GM12878 (cell line): ENCODE results near the gene HMGCL. TPM values are rescaled to one million over a fixed set of nuclear protein-coding genes. Genes with fewer than 3 reads are reported as not detected.

Experiments used
- ATF7 ChIP-seq: fragments of 450-650 bp; IDR thresholded peaks from 2 replicates; pipeline ENCODE4 v1.6.1; 2016; ENCODE audit warnings: low read depth, mild to moderate bottlenecking
- BMI1 ChIP-seq: fragments of 450-650 bp; IDR thresholded peaks from 2 replicates; pipeline ENCODE4 v1.6.1; 2016; ENCODE audit warnings: mild to moderate bottlenecking, moderate library complexity, borderline replicate concordance
- CBX3 ChIP-seq: fragments of 200-600 bp; sonication (generic); IDR thresholded peaks from 2 replicates; pipeline ENCODE4 v1.6.1; 2016; ENCODE audit warnings: low read depth, borderline replicate concordance
- CREB1 ChIP-seq: IDR thresholded peaks from 2 replicates; pipeline ENCODE4 v1.6.1; 2012; ENCODE audit warnings: low read depth, mild to moderate bottlenecking, inconsistent platforms
- CTCF ChIP-seq, 3 experiments: IDR thresholded peaks in 2 of 3; conservative IDR thresholded peaks in 1 of 3; 2 replicates each; pipeline ENCODE4 v1.5.1; 2011; ENCODE audit warnings: low read depth in 3 of 3, low read length in 3 of 3, mild to moderate bottlenecking in 3 of 3, control low read depth in 2 of 3, moderate library complexity in 2 of 3, inconsistent platforms in 1 of 3, mixed read lengths in 1 of 3; ENCODE audit not compliant: control insufficient read depth in 2 of 3, insufficient read depth in 1 of 3; ENCODE audit errors: extremely low read depth in 1 of 3
- EP300 ChIP-seq, 2 experiments: fragments of 150-350 bp in 1 of 2; IDR thresholded peaks; 2 replicates each; pipeline ENCODE4 v1.6.1; 2011 to 2012; ENCODE audit warnings: low read depth in 2 of 2, low read length in 2 of 2, borderline replicate concordance in 1 of 2, improper control_type of control experiment in 1 of 2, inconsistent platforms in 1 of 2; ENCODE audit not compliant: control insufficient read depth in 1 of 2
- HDAC6 ChIP-seq: fragments of 200-600 bp; sonication (generic); IDR thresholded peaks from one replicate; pipeline ENCODE4 v1.8.0; 2017; ENCODE audit warnings: antibody characterized with exemption; ENCODE audit not compliant: unreplicated experiment
- IRF5 ChIP-seq: fragments of 450-650 bp; IDR thresholded peaks from 2 replicates; pipeline ENCODE4 v1.6.1; 2017; ENCODE audit warnings: borderline replicate concordance
- JUND ChIP-seq: IDR thresholded peaks from 2 replicates; pipeline ENCODE4 v1.6.1; 2012; ENCODE audit warnings: low read depth, mild to moderate bottlenecking, low read length, improper control_type of control experiment, moderate library complexity
- MEF2A ChIP-seq: IDR thresholded peaks from 2 replicates; pipeline ENCODE4 v1.6.1; 2011; ENCODE audit warnings: low read depth, mild to moderate bottlenecking, low read length, moderate library complexity; ENCODE audit not compliant: insufficient read depth
- MEF2B ChIP-seq: fragments of 450-650 bp; IDR thresholded peaks from 2 replicates; pipeline ENCODE4 v1.6.1; 2018; ENCODE audit warnings: mild to moderate bottlenecking, moderate library complexity; ENCODE audit not compliant: partially characterized antibody, poor library complexity, severe bottlenecking
- MTA2 ChIP-seq: fragments of 450-650 bp; IDR thresholded peaks from 2 replicates; pipeline ENCODE4 v1.6.1; 2016; ENCODE audit warnings: low read depth, mild to moderate bottlenecking, moderate library complexity
- MTA3 ChIP-seq: IDR thresholded peaks from 2 replicates; pipeline ENCODE4 v1.6.1; 2012; ENCODE audit warnings: low read length, inconsistent platforms, borderline replicate concordance
- NFIC ChIP-seq: IDR thresholded peaks from 2 replicates; pipeline ENCODE4 v1.6.1; 2012; ENCODE audit warnings: low read depth, mild to moderate bottlenecking, inconsistent platforms, low read length, moderate library complexity
- NFYA ChIP-seq: IDR thresholded peaks from 2 replicates; pipeline ENCODE4 v1.6.1; 2011; ENCODE audit warnings: low read depth, mild to moderate bottlenecking, low read length, improper control_type of control experiment, borderline replicate concordance
- RAD21 ChIP-seq: IDR thresholded peaks from 2 replicates; pipeline ENCODE4 v1.6.1; 2011; ENCODE audit warnings: mild to moderate bottlenecking, low read depth, low read length, moderate library complexity; ENCODE audit not compliant: insufficient read depth
- RCOR1 ChIP-seq: conservative IDR thresholded peaks from 2 replicates; pipeline ENCODE4 v1.6.1; 2012; ENCODE audit warnings: low read depth, low read length, improper control_type of control experiment
- RUNX3 ChIP-seq: IDR thresholded peaks from 2 replicates; pipeline ENCODE4 v1.6.1; 2012; ENCODE audit warnings: low read length, inconsistent platforms
- SMAD5 ChIP-seq: IDR thresholded peaks from 2 replicates; pipeline ENCODE4 v1.6.1; 2016; ENCODE audit warnings: antibody characterized with exemption, low read depth
- YBX1 ChIP-seq: fragments of 450-650 bp; IDR thresholded peaks from 2 replicates; pipeline ENCODE4 v1.6.1; 2016; ENCODE audit warnings: antibody characterized with exemption
- ZNF207 ChIP-seq: fragments of 450-650 bp; IDR thresholded peaks from 2 replicates; pipeline ENCODE4 v1.6.1; 2014; ENCODE audit warnings: antibody characterized with exemption, mild to moderate bottlenecking, borderline replicate concordance
- ZNF384 ChIP-seq: IDR thresholded peaks from 2 replicates; pipeline ENCODE4 v1.6.1; 2012; ENCODE audit warnings: low read depth, mild to moderate bottlenecking, low read length, improper control_type of control experiment, borderline replicate concordance
- polyA plus RNA-seq, 11 experiments: library from polyadenylated mRNA; depleted of rRNA in 4 of 11; unstranded in 6 of 11; stranded (reverse) in 5 of 11; fragments of >200 nt; fragmentation: Nextera tagmentation in 4 of 11; fragmentation: Illumina TruSeq in 1 of 11; extraction: Ambion mirVana in 4 of 11; extraction: Trizol in 1 of 11; gene quantifications; 1 replicate in 1 of 11; 2 replicates in 10 of 11; pipeline versions ENCODE4 v1.2.1 to v1.2.3, GENCODE V29; 2011 to 2016; ENCODE audit warnings: inconsistent platforms in 2 of 11, missing spikeins in 2 of 11, low read depth in 1 of 11
- total RNA-seq, 4 experiments: library from RNA; depleted of rRNA in 3 of 4; stranded (reverse); fragments of >200 nt in 3 of 4; fragmentation: Illumina TruSeq in 1 of 4; extraction: Trizol in 1 of 4; gene quantifications; 2 replicates each; pipeline versions ENCODE4 v1.2.1 to v1.2.3, GENCODE V29; 2013 to 2021
- TF ChIP-seq, protein P1 (sequence below): IDR thresholded peaks from 2 replicates; pipeline ENCODE4 v1.6.1; 2011; ENCODE audit warnings: mild to moderate bottlenecking, low read depth, low read length, moderate library complexity; ENCODE audit not compliant: insufficient replicate concordance

HMGCL gene
- total and polyA plus RNA-seq, 10 of the 15 experiments (the other 5 are each of a cell fraction or from before 2014, with no cell fraction given), result 29.4 to 127 (median 36.4) TPM

DNA sequence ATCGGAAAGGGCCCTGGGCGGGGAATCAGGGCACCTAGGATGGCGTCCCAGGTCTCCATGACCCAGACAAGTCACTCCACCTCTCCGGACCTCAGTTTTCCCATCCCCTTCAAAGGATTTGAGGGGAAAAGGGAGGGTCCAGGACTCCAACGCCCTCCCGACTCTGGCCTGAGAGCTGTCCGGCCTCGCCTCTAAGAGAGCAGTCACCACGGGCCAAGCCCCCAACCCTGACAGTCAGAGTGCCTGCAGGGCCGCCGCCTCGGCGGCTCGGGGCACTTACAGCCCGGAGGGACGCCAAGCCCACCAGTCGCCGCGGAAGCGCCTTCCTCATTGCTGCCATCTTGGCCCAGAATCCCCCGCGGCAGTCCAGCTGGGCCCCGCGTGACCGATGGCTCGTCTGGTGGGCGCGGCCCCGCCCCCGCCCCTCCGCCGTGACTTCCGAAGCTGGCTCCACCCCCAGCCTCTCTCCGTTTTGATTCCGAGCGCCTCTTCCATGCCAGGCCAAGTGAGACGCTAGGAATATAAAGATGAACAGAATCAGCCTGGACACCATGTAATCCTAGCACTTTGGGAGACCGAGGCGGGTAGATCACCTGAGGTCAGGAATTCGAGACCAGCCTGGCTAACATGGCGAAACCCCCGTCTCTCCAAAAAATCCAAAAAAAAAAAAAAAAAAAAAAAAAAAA, at the start of gene HMGCL (continued):
- TF ChIP-seq CTCF (IDR thresholded peaks at IDR 0.05 in 2 of 3, conservative IDR thresholded peaks at IDR 0.05 in 1 of 3; ENCODE audit: control insufficient read depth in 2 of 3, extremely low read depth in 1 of 3, insufficient read depth in 1 of 3, low read depth in 3 of 3, low read length in 3 of 3), result no peak
- no peak for TF ChIP-seq MEF2B
- no peak for TF ChIP-seq ATF7
- TF ChIP-seq MTA3, result no peak
- no peak for TF ChIP-seq MEF2A
- TF ChIP-seq YBX1, result no peak
- no peak for TF ChIP-seq HDAC6
- TF ChIP-seq, protein P1, sequence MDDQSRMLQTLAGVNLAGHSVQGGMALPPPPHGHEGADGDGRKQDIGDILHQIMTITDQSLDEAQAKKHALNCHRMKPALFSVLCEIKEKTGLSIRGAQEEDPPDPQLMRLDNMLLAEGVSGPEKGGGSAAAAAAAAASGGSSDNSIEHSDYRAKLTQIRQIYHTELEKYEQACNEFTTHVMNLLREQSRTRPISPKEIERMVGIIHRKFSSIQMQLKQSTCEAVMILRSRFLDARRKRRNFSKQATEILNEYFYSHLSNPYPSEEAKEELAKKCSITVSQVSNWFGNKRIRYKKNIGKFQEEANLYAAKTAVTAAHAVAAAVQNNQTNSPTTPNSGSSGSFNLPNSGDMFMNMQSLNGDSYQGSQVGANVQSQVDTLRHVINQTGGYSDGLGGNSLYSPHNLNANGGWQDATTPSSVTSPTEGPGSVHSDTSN, result peak; percentile 76
- no peak for TF ChIP-seq RUNX3
- no peak for TF ChIP-seq EP300 (IDR thresholded peaks at IDR 0.05; ENCODE audit: borderline replicate concordance in 1 of 2, control insufficient read depth in 1 of 2, low read depth in 2 of 2, low read length in 2 of 2)
- TF ChIP-seq MTA2, result no peak
- TF ChIP-seq SMAD5, result peak; percentile 87
- no peak for TF ChIP-seq NFIC
- TF ChIP-seq CBX3, result no peak
- TF ChIP-seq ZNF384, result no peak
- TF ChIP-seq CREB1, result peak; percentile 69
- TF ChIP-seq BMI1, result no peak
- no peak for TF ChIP-seq RAD21
- no peak for TF ChIP-seq IRF5
- TF ChIP-seq RCOR1, result no peak
- TF ChIP-seq ZNF207, result 0 out of 2 replicates have a peak, but pooled peaks have one; percentile 33
- TF ChIP-seq JUND, result no peak
- TF ChIP-seq NFYA, result no peak
